Measurements from ENCODE around the gene ESRP2.

The ESRP2 gene

DNA sequence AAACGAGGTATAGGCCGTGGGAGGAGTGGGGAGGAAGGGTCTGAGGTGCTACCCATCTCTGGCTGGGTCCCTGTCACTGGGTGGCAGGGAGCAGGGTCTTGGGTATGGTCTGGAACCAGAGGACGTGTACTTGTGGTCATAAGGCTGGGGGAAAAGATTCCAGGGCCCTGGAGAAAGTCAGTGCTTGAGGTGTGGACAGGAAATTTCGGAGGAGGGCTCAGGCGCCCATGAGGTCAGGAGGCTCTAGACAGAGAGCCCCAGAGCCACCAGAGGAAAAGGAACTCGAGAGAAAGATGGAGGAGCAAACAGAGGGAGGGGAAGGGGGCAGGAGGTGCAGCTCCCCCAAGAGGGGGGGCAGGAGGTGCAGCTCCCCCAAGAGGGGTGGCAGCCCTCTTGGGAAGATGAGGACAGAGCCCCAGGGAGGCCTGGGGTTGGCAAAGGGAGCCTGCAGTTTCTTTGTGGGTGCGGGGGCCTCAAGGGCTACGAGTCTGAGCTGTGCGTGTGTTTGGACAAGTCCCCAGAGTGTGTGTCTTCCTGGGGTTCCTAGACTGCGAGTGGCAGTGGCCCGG, 27.7 kb upstream of the ESRP2 start:
- DNase-seq (ENCODE audit: low spot score): no peak

DNA sequence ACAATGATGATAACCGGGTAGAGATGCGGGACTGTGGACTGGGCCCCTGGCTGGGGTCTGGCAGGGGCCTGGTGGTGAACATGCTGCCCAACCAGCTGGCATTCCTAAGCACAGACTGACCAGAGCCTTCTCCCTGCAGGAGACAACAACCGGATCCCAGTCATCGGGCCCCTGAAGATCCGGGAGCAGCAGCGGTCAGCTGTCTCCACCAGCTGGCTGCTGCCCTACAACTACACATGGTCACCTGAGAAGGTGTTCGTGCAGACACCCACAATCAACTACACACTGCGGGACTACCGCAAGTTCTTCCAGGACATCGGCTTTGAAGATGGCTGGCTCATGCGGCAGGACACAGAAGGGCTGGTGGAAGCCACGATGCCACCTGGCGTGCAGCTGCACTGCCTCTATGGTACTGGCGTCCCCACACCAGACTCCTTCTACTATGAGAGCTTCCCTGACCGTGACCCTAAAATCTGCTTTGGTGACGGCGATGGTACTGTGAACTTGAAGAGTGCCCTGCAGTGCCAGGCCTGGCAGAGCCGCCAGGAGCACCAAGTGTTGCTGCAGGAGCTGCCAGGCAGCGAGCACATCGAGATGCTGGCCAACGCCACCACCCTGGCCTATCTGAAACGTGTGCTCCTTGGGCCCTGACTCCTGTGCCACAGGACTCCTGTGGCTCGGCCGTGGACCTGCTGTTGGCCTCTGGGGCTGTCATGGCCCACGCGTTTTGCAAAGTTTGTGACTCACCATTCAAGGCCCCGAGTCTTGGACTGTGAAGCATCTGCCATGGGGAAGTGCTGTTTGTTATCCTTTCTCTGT, 23.3 kb upstream of the ESRP2 start:
- DNase-seq (ENCODE audit: low spot score): no peak

DNA sequence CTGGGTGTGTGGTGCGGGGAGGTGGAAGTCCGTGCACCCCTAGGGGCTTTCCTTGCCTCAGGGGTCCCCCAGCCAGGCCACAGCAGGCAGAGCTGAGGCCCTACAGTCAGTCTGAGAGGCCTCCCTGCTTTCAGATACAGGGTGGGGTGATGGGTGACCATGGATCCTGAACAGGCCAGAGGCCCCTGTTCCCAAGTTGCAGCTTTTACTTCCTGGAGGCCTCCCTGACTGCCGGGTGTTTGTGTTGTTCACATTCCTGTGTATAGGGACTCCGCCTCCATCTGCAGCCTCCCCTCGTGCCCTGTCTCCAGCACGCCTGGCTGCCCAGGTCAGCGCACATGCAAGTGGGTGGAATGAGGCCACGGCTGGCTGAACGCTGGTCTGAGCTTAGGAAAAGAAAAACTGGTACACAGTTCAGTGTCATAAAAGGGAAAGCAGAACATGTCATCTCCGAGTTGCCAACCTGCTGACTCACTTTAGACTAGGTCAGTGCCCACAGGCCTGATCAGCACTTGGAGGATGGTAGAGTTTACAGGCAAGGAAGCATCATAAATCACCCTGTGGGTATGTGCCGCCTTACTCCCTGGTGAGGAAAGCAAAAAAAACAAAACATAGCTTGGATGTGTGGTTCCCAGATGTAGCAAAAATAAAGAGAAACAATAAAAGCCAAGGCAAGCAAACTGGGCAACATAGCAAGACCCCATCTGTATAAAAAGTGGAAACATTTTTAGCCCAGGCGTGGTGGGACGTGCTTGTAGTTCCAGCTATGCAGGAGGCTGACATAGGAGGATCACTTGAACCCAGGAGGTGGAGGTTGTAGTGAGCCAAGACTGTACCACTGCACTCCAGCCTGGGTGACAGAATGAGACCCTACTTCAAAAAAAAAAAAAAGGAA, 22.2 kb upstream of the ESRP2 start:
- no peak for DNase-seq (ENCODE audit: low spot score)

DNA sequence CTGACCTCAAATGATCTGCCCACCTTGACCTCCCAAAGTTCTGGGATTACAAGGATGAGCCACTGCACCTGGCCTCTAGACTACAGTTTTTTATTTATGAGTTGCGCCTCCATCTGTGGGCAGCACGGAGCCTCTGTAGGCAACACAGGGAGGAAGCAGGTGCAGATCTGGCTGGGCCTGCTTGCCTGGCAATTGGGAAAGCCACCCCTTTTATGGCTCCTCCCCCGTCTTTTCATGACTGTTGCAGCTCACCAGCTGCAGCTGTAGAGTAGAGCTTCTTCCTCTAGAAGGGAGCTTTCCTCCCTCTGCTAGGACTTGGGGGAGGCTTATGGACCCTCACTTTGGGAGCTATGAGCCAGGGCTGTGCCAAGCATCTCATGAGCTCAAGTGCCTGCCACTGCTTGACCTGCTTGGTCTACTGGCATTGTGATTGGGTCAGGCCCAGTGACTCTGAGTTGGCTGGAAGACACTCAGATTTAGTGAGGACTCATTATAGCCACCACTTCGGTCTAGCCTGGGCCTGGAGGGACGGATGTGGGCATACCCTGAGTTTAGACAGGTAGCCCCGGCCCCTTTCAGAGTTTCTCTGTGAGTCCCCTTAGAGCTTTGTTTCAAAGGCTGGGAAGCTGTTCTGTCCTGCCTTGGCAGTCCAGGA, 21.5 kb upstream of the ESRP2 start:
- DNase-seq (ENCODE audit: low spot score): no peak

DNA sequence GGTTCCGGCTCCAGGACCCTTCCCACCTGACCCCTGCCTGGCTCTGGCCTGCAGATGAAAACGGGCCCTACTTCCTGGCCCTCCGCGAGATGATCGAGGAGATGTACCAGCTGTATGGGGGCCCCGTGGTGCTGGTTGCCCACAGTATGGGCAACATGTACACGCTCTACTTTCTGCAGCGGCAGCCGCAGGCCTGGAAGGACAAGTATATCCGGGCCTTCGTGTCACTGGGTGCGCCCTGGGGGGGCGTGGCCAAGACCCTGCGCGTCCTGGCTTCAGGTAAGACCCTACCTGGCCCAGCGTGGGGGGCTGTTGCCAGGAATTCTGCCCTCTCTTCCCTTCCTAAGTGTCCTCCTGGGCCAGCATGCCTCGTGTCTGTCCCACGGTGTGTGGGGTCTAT, 19.8 kb upstream of the ESRP2 start:
- no peak for DNase-seq (ENCODE audit: low spot score)

DNA sequence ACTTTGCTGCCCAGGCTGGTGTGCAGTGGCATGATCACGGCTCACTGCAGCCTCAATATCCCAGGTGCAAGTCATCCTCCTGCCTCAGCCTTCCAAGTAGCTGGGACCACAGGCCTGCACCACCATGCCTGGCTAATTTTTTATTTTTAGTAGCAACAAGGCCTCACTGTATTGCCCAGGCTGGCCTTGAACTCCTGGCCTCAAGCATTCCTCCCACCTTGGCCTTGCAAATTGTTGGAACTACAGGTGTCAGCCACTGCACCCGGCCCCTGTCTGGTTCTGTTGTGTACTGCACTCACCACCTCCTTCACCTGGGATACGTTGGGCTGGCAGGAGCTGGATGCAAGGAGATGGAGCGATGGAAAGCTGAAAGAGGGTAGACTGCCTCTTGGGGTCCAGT, 17.8 kb upstream of the ESRP2 start:
- no peak for DNase-seq (ENCODE audit: low spot score)

DNA sequence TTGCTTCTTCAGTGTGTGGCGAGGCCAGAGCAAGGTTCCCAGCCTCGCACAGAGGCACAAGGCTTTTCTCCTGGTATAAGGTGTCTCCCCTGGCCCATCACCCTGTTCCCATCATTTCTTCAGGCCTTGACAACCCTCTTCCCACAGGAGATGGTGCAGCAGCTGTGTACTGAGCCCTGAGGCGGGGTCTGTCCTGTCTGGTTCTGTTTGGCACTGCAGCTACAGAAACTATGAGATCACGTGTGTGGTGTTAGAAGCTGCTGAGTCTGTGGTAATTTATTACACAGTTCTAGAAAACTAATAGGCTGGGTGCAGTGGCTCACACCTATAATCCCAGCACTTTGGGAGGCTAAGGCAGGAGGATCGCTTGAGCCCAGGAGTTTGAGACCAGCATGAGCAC, 16.5 kb upstream of the ESRP2 start:
- DNase-seq (ENCODE audit: low spot score): no peak

DNA sequence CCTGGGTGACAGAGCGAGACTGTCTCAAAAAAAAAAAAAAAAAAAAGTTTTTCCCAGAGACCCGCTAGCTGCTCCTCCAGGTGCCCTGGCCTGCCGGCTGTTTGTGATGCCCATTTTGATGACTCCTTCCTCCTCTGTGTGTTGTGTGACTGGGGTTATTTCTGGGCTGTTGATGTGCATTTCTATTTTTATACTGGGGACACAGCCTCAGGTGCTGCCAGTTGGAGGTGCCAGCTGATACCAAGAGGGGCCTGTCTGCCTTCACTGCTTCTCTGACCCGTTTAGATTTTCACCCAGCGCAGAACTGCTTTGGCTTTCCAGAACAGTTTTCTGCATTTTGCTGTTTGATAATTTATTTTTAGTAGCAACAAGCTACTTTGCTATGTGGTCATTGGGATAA, 15.9 kb upstream of the ESRP2 start:
- DNase-seq (ENCODE audit: low spot score): no peak

DNA sequence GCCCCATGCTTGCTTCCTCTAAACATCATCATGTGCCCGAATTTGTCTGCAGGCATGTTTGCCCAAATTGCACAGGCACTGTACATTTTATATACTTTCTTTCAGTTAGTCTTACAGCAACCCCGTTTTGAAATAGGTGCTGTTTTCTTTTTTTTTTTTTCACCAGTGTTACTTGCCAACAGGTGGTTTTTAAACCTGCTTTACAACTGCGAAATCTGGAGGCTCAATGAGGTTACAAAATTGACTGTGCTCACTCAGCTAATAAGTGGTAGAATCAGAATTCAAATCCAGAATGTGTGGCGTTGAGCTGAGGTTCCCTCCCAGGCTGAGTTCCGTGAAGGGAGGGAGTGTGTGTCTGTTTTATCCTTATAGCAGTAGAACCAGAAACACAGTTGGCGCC, 15.0 kb upstream of the ESRP2 start:
- no peak for DNase-seq (ENCODE audit: low spot score)

DNA sequence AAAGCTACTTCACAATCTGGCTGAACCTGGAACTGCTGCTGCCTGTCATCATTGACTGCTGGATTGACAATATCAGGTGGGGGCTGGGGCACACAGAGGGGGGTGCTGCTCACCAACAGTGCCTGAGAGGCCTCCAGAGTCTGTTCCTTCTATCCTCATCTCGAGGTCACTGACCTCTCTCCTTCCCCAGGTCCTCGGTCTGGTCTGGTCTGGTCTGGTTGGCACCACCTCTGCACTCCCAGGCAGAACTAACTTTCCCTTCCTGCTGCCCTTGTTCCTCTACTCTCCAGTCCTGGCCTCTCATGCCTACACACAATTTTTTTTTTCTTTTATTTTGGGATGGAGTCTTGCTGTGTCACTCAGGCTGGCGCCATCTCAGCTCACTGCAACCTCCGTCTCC, 13.4 kb upstream of the ESRP2 start:
- no peak for DNase-seq (ENCODE audit: low spot score)

DNA sequence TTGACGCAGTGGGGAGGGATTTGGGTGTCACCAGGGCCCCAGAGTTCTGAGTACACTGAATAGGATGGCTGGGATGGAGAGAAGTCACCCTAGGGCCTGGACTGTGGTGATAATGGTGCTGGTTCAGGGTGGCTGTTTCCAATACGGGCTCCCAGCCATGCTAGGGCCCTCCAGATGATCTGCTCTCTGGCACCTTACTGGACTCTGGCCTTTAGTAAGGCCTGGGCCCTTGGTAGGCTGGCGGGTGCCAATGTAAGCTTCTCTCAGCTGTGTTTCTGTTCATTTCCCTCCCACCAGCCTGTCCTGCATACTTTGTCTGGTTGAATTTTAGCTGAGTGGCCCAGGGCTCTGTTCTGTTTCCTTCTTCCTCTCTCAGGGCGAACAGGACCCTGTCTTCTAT, 12.0 kb upstream of the ESRP2 start:
- DNase-seq (ENCODE audit: low spot score): no peak

DNA sequence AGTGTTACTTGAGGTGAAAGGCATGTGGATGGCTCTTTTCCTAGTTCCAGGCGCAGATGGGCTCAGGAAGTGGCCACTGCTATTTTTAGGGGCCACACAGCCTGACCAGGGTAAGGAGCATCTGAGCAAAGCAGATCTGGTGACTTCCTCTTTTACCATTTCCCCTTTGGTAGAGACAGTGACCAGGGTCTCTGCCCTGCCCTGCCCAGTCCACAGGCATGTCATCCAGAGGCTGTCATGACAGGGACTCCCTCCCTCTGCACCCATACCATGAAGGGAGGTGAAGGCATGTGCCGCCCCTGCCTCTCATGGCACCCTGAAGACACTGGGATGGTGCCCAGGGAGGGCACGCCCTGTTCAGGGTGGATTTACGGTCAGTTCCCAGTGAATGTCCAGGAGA, 11.5 kb upstream of the ESRP2 start:
- DNase-seq (ENCODE audit: low spot score): no peak

DNA sequence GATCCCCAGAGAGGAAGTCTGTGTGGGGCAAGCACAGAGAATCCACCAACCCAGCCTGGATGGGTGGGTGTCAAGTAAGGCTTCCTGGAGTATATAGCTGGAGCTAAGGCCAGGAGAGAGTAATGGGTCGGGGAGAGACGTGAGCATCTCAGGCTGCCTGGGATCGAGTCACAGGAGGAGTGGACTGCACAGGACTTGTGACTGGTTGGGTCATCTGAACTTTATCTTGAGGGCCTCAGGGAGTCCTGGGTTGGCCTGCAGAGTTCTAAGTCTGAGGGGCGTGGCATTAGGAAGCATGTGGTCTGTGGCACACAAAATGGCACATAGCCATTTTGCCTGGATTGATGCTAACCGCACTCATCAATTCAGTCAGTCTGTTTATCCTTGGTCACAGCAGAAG, 10.7 kb upstream of the ESRP2 start:
- no peak for DNase-seq (ENCODE audit: low spot score)

DNA sequence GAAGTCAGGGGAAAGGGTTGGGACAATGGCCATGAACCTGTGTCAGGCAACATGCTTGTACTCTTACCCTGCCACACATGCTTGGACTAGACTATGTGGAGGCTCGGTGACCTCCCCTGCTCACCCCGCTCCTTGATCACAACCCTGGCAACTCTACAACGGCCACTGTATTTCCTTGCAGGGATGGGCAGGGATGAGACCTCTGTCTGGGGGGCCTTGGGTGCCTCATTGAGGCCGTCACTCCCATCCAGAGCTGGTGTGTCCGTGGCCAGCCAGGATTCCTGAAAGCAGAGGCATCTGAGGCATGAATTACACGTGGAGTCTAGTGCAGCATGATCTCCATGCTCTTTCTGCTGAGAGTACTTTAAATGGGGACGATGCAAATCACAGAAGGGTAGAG, 10.2 kb upstream of the ESRP2 start:
- no peak for DNase-seq (ENCODE audit: low spot score)

DNA sequence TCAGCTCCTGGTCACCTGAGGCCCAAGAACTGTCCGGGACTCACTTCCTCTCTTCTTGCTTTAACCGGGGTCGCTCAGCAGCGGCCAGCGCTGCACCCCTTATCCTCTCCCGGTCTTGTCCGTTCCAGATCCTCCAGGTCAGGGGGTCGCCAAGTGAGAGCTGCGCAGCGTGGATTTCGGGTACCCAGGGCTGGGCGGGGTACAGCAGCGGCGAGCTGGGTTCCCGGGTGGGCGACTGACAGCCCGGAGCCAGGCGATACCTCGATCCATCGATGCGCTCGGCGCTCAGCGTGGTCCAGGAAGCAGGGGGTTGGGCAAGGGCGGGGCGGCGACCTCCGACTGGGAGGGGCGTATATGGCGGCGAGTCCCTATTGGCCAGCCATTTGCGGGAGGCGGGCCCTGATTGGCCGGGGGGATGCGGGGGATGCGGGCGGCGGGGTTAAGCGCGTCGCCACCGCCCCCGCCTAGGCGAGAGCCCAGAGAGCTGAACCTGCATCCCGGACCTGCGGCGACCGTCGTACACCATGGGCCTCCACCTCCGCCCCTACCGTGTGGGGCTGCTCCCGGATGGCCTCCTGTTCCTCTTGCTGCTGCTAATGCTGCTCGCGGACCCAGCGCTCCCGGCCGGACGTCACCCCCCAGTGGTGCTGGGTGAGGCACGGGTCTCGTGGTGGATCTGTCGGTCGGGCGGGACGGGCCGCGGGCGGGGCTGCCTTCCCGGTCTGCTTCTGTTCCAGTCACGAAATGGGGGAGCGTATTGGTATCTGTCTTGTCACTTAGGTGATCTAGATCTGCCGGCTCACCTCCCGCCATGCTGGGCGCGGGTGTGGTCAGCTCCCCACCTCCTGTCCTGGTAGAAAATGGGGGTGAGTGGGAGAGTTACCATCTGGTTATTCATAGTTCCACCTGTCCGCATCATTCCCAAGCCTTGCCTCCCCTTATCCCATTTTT, 9.3 kb upstream of the ESRP2 start, which contains the start of gene PLA2G15:
PLA2G15 (plus strand) TSS at position 471 of the 951 bp plus-strand sequence; CDS start at position 525, 54 bp downstream.
- DNase-seq (ENCODE audit: low spot score): peak; percentile 97

DNA sequence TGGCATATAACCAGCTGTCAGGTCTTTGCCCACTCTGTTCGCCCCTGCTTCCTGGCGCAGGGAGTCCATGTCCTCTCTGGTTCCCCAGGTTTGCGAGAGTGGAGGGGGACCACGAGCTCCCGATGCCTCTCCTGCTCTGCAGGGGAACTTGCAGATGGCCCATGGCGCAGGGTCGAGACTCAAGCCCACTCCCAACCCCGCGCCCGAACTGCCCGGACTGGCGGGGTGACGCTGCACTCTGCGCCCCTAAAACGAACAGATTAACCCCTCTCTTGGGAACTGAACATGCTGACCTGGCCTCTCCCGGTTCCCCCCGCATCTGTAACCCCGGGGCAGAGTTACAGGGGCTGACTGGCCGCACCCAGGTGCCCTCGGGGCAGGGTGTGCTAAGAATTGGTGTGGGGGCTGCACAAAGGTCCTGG, 8.6 kb upstream of the ESRP2 start:
- no peak for DNase-seq (ENCODE audit: low spot score)

DNA sequence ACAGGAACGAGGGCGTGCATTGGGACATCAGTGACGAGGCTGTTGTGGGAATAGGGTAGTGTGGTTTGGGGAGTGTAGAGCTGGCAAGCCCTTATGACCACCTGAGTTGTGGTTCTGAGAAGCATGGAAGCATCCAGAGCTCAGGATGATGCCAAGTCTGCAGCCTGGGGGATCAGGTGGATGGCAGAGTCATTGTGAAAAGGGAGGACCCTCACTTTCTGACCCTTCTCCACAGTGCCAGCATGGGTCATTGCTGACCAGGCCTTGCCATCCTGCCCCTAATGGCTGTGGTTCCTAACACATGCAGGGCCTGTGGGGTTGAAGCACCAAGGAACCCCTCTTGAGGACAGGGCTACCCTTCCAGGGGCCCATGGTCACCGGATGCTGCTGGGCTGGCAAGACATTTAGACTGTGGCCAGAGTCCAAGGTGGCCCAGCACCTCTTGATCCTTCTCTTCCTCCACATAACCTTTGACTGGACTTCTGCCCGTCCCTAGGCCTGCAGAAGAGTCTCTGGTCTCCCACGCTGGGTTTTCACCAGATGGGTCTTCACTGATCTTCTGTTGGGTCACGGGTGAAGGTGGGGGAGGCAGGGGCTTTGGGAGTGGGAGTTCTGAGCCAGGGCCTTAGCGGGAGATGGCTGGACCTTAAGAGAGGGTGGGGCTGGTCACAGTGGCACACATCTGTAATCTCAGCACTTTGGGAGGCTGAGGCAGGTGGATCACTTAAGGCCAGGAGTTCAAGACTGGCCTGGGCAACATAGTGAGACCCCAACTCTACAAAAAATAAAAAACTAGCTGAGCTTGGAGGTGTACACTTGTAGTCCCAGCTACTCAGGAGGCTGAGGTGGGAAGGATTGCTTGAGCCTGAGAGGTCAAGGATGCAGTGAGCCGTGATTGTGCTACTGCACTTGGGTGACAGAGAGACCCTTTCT, 7.3 kb upstream of the ESRP2 start:
- DNase-seq (ENCODE audit: low spot score): no peak

DNA sequence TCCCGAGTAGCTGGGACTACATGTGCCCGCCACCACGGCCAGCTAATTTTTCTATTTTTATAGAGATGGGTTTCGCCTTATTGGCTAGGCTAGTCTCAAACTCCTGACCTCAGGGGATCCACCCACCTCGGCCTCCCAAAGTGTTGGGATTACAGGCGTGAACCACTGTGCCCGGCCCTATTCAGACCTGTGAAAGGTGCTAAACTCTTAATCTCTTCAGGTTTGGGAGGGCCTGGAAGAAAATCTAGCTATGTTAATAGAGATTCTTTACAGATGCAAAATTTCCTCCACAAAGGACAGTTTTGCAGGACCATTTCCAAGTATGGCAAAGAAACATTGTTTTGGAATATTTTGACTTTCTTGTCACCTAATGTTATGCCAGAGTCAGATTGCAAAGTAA, 6.2 kb upstream of the ESRP2 start:
- no peak for DNase-seq (ENCODE audit: low spot score)

DNA sequence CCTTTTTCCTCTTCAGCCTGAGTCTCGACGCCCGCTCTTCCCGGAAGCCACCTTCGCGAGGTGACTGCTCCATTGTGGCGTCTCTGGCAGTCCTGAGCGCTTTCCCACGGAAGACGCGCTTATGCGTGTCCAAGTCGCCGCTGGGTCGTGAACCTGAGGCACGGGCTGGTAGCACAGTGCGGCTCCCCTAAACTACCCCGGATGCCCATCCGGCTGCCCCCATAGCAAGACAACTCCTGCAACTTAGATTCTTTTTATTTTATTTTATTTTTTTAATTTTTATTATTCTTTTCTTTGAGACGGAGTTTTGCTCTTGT, 2.1 kb upstream of the ESRP2 start:
- peak; percentile 23 for DNase-seq (ENCODE audit: low spot score)

Data from CD4-positive, alpha-beta T cell treated with Interleukin-2 at 100 ng/mL for 4 hours (primary cell).